SK-N-SH (cell line): ENCODE measurements around the gene SHD. TPM values are rescaled to one million over a fixed set of nuclear protein-coding genes. Genes with fewer than 3 reads are reported as not detected.

Experiments used
- CTCF ChIA-PET: fragments of 300-600, 350-600 bp; formaldehyde crosslinking; extraction: SDS; loops from one replicate; lab custom pipeline; 2021; lab: Yijun Ruan, JAX
- POLR2A ChIA-PET: fragments of 350-600 bp; sonication (Branson Sonifier 250); formaldehyde crosslinking; extraction: SDS; loops from one replicate; lab custom pipeline; 2020; ENCODE audit warnings: antibody characterized with exemption, inconsistent platforms; lab: Yijun Ruan, JAX
- DNase-seq: peaks from one replicate; pipeline ENCODE4 v3.0.0; 2012
- H2AFZ ChIP-seq: fragments of 200-600 bp; sonication (generic); 2 replicates; pipeline ENCODE4 v1.8.1; 2016; ENCODE audit warnings: antibody characterized with exemption, mild to moderate bottlenecking, low read depth
- H3F3A ChIP-seq: fragments of 200-600 bp; sonication (generic); replicated peaks from 2 replicates; pipeline ENCODE3; 2016; ENCODE audit warnings: antibody characterized with exemption, mild to moderate bottlenecking; ENCODE audit not compliant: insufficient read depth
- H3K27ac ChIP-seq, 2 experiments: fragments of 200-500 bp in 1 of 2; fragments of 200-600 bp in 1 of 2; sonication (Bioruptor generic) in 1 of 2; sonication (generic), shearing (Covaris generic) in 1 of 2; 2 replicates each; pipeline versions ENCODE4 v1.5.1 to v1.6.1; 2014 to 2016; ENCODE audit warnings: low read depth in 2 of 2, inconsistent platforms in 1 of 2, low read length in 1 of 2, mild to moderate bottlenecking in 1 of 2, mixed read lengths in 1 of 2
- H3K27me3 ChIP-seq: fragments of 200-600 bp; sonication (generic), shearing (Covaris generic); 2 replicates; pipeline ENCODE4 v1.6.1; 2016; ENCODE audit warnings: mixed run types; ENCODE audit not compliant: insufficient read depth
- H3K36me3 ChIP-seq, 2 experiments: fragments of 200-500 bp in 1 of 2; fragments of 200-600 bp in 1 of 2; sonication (Bioruptor generic) in 1 of 2; sonication (generic) in 1 of 2; replicated peaks in 1 of 2; 2 replicates each; pipeline versions ENCODE3 to v1.5.1; 2014 to 2016; ENCODE audit warnings: low read length in 1 of 2, mild to moderate bottlenecking in 1 of 2; ENCODE audit not compliant: insufficient read depth in 2 of 2, control insufficient read depth in 1 of 2
- H3K4me1 ChIP-seq, 2 experiments: fragments of 200-500 bp in 1 of 2; fragments of 200-600 bp in 1 of 2; sonication (Bioruptor generic) in 1 of 2; sonication (generic), shearing (Covaris generic) in 1 of 2; 2 replicates each; pipeline versions ENCODE4 v1.5.1 to v1.6.1; 2014 to 2016; ENCODE audit warnings: low read depth in 1 of 2, low read length in 1 of 2, mixed run types in 1 of 2; ENCODE audit not compliant: insufficient read depth in 2 of 2, control insufficient read depth in 1 of 2
- H3K4me2 ChIP-seq: fragments of 200-600 bp; sonication (generic), shearing (Covaris generic); 2 replicates; pipeline ENCODE4 v1.6.1; 2017; ENCODE audit warnings: mixed run types
- H3K4me3 ChIP-seq, 2 experiments: fragments of 200-500 bp in 1 of 2; fragments of 200-600 bp in 1 of 2; sonication (Bioruptor generic) in 1 of 2; sonication (generic), shearing (Covaris generic) in 1 of 2; 2 replicates each; pipeline versions ENCODE4 v1.5.1 to v1.8.1; 2014 to 2016; ENCODE audit warnings: low read depth in 2 of 2, inconsistent platforms in 1 of 2, low read length in 1 of 2, mild to moderate bottlenecking in 1 of 2, mixed read lengths in 1 of 2, moderate library complexity in 1 of 2
- H3K79me2 ChIP-seq: fragments of 200-600 bp; sonication (generic); 2 replicates; pipeline ENCODE4 v1.8.1; 2017; ENCODE audit warnings: mild to moderate bottlenecking; ENCODE audit not compliant: insufficient read depth
- H3K9ac ChIP-seq: fragments of 200-600 bp; sonication (generic); 2 replicates; pipeline ENCODE4 v1.6.1; 2017; ENCODE audit warnings: mixed run types
- H3K9me2 ChIP-seq: fragments of 200-600 bp; sonication (generic); 2 replicates; pipeline ENCODE4 v1.6.1; 2017; ENCODE audit warnings: mixed run types
- H3K9me3 ChIP-seq: fragments of 200-600 bp; sonication (generic); 2 replicates; pipeline ENCODE4 v1.6.1; 2017; ENCODE audit warnings: mixed run types, mild to moderate bottlenecking, moderate library complexity
- H4K20me1 ChIP-seq: fragments of 200-600 bp; sonication (generic); 2 replicates; pipeline ENCODE4 v1.6.1; 2017; ENCODE audit warnings: mild to moderate bottlenecking, mixed run types; ENCODE audit not compliant: insufficient read depth
- EP300 ChIP-seq, 2 experiments: IDR thresholded peaks; 2 replicates each; pipeline versions ENCODE4 v1.4.0 to v1.6.1; 2012; ENCODE audit warnings: borderline replicate concordance in 1 of 2, low read depth in 1 of 2, low read length in 1 of 2
- EZH2phosphoT487 ChIP-seq: fragments of 200-600 bp; sonication (generic); IDR thresholded peaks from 2 replicates; pipeline ENCODE4 v1.6.1; 2017; ENCODE audit warnings: low read depth, mixed run types, mild to moderate bottlenecking, antibody characterized with exemption, moderate library complexity, borderline replicate concordance
- FOSL2 ChIP-seq: IDR thresholded peaks from 2 replicates; pipeline ENCODE4 v1.4.0; 2012; ENCODE audit warnings: low read depth, mild to moderate bottlenecking, moderate library complexity, borderline replicate concordance
- FOXJ3 ChIP-seq: sonication (generic); formaldehyde crosslinking; IDR thresholded peaks from 2 replicates; pipeline ENCODE4 v1.5.1; 2020; ENCODE audit warnings: mild to moderate bottlenecking, missing genetic modification reagents
- FOXM1 ChIP-seq: IDR thresholded peaks from 2 replicates; pipeline ENCODE4 v1.4.0; 2012; ENCODE audit warnings: low read depth, mild to moderate bottlenecking
- GABPA ChIP-seq: IDR thresholded peaks from 2 replicates; pipeline ENCODE4 v1.4.0; 2012; ENCODE audit warnings: low read depth, mild to moderate bottlenecking
- JUND ChIP-seq: IDR thresholded peaks from 2 replicates; pipeline ENCODE4 v1.4.0; 2012
- MEF2A ChIP-seq: IDR thresholded peaks from 2 replicates; pipeline ENCODE4 v1.4.0; 2012; ENCODE audit warnings: low read depth, borderline replicate concordance
- MXI1 ChIP-seq: IDR thresholded peaks from 2 replicates; pipeline ENCODE4 v1.6.1; 2012; ENCODE audit warnings: mild to moderate bottlenecking, low read depth, low read length, improper control_type of control experiment
- NRF1 ChIP-seq: IDR thresholded peaks from 2 replicates; pipeline ENCODE4 v1.6.1; 2012; ENCODE audit warnings: low read depth, mild to moderate bottlenecking, low read length
- RAD21 ChIP-seq: IDR thresholded peaks from 2 replicates; pipeline ENCODE4 v1.6.1; 2012; ENCODE audit warnings: mild to moderate bottlenecking, low read length
- RCOR1 ChIP-seq: fragments of 150-350 bp; IDR thresholded peaks from 2 replicates; pipeline ENCODE4 v1.6.1; 2017; ENCODE audit warnings: antibody characterized with exemption, low read length
- RFX5 ChIP-seq: IDR thresholded peaks from 2 replicates; pipeline ENCODE4 v1.6.1; 2012; ENCODE audit warnings: mild to moderate bottlenecking, improper control_type of control experiment, low read length
- RXRA ChIP-seq: IDR thresholded peaks from 2 replicates; pipeline ENCODE4 v1.4.0; 2012; ENCODE audit warnings: low read depth, mild to moderate bottlenecking, borderline replicate concordance
- SMC3 ChIP-seq: IDR thresholded peaks from 2 replicates; pipeline ENCODE4 v1.6.1; 2012; ENCODE audit warnings: low read depth, low read length, improper control_type of control experiment
- TEAD4 ChIP-seq: IDR thresholded peaks from 2 replicates; pipeline ENCODE4 v1.4.0; 2012; ENCODE audit warnings: mild to moderate bottlenecking, borderline replicate concordance; ENCODE audit not compliant: insufficient read depth
- WGBS: methylation state at CpG from one replicate; pipeline ENCODE4 v1.1.6; 2017; ENCODE audit warnings: low lambda C conversion rate; 5-methylcytosine and 5-hydroxymethylcytosine counted together
- polyA plus RNA-seq, 3 experiments: library from polyadenylated mRNA; depleted of rRNA; stranded (reverse); fragments of >200 nt; gene quantifications; 2 replicates each; pipeline ENCODE4 v1.2.3, GENCODE V29; 2012
- TF ChIP-seq, protein P1 (sequence below): fragments of 150-350 bp; IDR thresholded peaks from 2 replicates; pipeline ENCODE4 v1.6.1; 2016; ENCODE audit warnings: mild to moderate bottlenecking, low read depth, low read length
- TF ChIP-seq, protein P2 (sequence below): IDR thresholded peaks from 2 replicates; pipeline ENCODE4 v1.4.0; 2012; ENCODE audit warnings: low read depth
- TF ChIP-seq, protein P3 (sequence below): fragments of 150-350 bp; IDR thresholded peaks from 2 replicates; pipeline ENCODE4 v1.6.1; 2017; ENCODE audit warnings: antibody characterized with exemption, low read length, low read depth, borderline replicate concordance
- TF ChIP-seq, protein P4 (sequence below): IDR thresholded peaks from 2 replicates; pipeline ENCODE4; 2012

Gene SHD
- polyA plus RNA-seq, 1 of the 3 experiments (the other 2 are of a cell fraction) = 3.1 TPM

DNA sequence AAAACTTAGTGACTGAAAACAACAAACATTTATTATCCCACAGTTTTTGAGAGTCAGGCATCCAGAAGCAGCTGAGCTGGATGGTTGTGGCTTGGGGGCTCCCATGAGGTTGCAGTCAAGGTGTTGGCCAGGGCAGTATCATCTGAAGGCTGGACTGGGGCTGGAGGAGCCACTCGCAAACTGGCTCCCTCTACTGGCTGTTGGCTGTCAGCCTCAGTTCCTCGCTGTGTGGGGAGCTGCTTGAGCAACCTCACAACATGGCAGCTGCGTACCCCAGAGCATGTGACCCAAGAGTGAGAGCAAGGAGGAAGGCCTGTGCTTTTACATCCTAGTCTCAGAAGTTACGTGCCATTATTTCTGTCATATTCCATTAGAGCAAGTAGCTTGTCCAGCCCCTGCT, 22.5 kb upstream of the SHD start:
- no peaks in the 10 kb centered on the region for H3K4me1 ChIP-seq
- peaks cover 23 to 51% of the 10 kb centered on the region in 2 experiments for H3K36me3 ChIP-seq
- H3K4me2 ChIP-seq = no peak overlapping the region
- DNase-seq = no peak
- no peaks in the 10 kb centered on the region for H3K27me3 ChIP-seq
- H3K4me3 ChIP-seq = no peak overlapping the region
- ChIA-PET POLR2A (interaction anchor here (1.1 kb wide), 1 partner anchor 8 kb away, joined by 3 read pairs; no protein-coding TSS in a partner anchor), CTCF (interaction anchor here (0.7 to 1.3 kb wide), 3 partner anchors 12 to 144 kb away, joined by 3 to 4 read pairs (median 4); partner anchors contain the start of gene SH3GL1)
- no peak overlapping the region for H3K27ac ChIP-seq
- TF ChIP-seq, protein P1, sequence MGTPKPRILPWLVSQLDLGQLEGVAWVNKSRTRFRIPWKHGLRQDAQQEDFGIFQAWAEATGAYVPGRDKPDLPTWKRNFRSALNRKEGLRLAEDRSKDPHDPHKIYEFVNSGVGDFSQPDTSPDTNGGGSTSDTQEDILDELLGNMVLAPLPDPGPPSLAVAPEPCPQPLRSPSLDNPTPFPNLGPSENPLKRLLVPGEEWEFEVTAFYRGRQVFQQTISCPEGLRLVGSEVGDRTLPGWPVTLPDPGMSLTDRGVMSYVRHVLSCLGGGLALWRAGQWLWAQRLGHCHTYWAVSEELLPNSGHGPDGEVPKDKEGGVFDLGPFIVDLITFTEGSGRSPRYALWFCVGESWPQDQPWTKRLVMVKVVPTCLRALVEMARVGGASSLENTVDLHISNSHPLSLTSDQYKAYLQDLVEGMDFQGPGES = no peak
- TF ChIP-seq, protein P2, sequence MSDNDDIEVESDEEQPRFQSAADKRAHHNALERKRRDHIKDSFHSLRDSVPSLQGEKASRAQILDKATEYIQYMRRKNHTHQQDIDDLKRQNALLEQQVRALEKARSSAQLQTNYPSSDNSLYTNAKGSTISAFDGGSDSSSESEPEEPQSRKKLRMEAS = no peak
- TF ChIP-seq, protein P3, sequence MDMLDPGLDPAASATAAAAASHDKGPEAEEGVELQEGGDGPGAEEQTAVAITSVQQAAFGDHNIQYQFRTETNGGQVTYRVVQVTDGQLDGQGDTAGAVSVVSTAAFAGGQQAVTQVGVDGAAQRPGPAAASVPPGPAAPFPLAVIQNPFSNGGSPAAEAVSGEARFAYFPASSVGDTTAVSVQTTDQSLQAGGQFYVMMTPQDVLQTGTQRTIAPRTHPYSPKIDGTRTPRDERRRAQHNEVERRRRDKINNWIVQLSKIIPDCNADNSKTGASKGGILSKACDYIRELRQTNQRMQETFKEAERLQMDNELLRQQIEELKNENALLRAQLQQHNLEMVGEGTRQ = no peak
- TF ChIP-seq MEF2A (no peak), MXI1 (no peak), SMC3 (no peak), FOXJ3 (no peak), EZH2phosphoT487 (no peak), EP300 (IDR thresholded peaks at IDR 0.05; ENCODE audit: borderline replicate concordance in 1 of 2, low read depth in 1 of 2, low read length in 1 of 2) (no peak), GABPA (no peak), RAD21 (no peak), RFX5 (no peak), TEAD4 (no peak), RCOR1 (no peak), JUND (no peak), NRF1 (no peak), RXRA (no peak), FOSL2 (no peak), FOXM1 (no peak)
- TF ChIP-seq, protein P4, sequence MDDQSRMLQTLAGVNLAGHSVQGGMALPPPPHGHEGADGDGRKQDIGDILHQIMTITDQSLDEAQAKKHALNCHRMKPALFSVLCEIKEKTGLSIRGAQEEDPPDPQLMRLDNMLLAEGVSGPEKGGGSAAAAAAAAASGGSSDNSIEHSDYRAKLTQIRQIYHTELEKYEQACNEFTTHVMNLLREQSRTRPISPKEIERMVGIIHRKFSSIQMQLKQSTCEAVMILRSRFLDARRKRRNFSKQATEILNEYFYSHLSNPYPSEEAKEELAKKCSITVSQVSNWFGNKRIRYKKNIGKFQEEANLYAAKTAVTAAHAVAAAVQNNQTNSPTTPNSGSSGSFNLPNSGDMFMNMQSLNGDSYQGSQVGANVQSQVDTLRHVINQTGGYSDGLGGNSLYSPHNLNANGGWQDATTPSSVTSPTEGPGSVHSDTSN = no peak
- no peak overlapping the region for H3K9ac ChIP-seq
- 100% methylated on average over 1 of the region's 4 CpGs for WGBS
- 0 out of 2 replicates have a peak, but pooled peaks cover 6% of the 10 kb centered on the region for H3K9me3 ChIP-seq
- H3K9me2 ChIP-seq = no peaks in the 10 kb centered on the region
- H4K20me1 ChIP-seq = no peaks in the 10 kb centered on the region
- H2AFZ ChIP-seq = no peak overlapping the region
- no peaks in the 10 kb centered on the region for H3K79me2 ChIP-seq
- no peaks in the 10 kb centered on the region for H3F3A ChIP-seq
